ENCODE measurements around the gene SREBF1. TPM values are rescaled to one million over a fixed set of nuclear protein-coding genes. Genes with fewer than 3 reads are reported as not detected.

Gene SREBF1
- total RNA-seq, 1 donor from 2014 or later = 365 TPM

DNA sequence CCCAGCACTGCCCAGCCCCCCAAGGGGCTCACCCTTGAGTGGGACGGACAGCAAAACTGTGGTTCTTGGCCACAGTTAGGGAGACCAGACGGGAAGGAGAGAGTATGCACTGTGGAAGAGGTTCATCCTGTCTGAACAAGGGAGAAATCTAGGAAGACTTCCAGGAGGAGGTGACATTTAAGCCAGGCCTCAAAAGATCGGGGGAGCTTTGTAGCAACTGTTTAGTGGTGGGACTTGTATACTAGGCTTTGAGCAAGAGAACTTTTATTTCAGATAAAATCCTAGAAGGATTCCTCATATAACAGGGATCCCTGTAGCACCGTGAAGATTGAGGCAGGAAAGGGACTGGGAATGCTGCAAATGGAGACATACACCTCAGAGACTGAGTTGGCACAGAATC, 30.8 kb downstream of the SREBF1 start:
- Mint-ChIP-seq H3K4me1 (ENCODE audit: low read depth, unreplicated experiment) (peaks cover 11% of the 10 kb centered on the region), H3K27me3 (ENCODE audit: unreplicated experiment) (peaks cover 40% of the 10 kb centered on the region), H3K36me3 (ENCODE audit: unreplicated experiment) (peaks cover 14% of the 10 kb centered on the region), H3K9me3 (ENCODE audit: unreplicated experiment) (peaks cover 30% of the 10 kb centered on the region), H3K27ac (ENCODE audit: unreplicated experiment) (peak overlapping the region; percentile 20), H3K4me3 (ENCODE audit: unreplicated experiment) (no peak overlapping the region)
- no peak for DNase-seq
- TF ChIP-seq, protein P1, sequence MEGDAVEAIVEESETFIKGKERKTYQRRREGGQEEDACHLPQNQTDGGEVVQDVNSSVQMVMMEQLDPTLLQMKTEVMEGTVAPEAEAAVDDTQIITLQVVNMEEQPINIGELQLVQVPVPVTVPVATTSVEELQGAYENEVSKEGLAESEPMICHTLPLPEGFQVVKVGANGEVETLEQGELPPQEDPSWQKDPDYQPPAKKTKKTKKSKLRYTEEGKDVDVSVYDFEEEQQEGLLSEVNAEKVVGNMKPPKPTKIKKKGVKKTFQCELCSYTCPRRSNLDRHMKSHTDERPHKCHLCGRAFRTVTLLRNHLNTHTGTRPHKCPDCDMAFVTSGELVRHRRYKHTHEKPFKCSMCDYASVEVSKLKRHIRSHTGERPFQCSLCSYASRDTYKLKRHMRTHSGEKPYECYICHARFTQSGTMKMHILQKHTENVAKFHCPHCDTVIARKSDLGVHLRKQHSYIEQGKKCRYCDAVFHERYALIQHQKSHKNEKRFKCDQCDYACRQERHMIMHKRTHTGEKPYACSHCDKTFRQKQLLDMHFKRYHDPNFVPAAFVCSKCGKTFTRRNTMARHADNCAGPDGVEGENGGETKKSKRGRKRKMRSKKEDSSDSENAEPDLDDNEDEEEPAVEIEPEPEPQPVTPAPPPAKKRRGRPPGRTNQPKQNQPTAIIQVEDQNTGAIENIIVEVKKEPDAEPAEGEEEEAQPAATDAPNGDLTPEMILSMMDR (IDR thresholded peaks at IDR 0.05; ENCODE audit: partially characterized antibody, unreplicated experiment) = no peak

DNA sequence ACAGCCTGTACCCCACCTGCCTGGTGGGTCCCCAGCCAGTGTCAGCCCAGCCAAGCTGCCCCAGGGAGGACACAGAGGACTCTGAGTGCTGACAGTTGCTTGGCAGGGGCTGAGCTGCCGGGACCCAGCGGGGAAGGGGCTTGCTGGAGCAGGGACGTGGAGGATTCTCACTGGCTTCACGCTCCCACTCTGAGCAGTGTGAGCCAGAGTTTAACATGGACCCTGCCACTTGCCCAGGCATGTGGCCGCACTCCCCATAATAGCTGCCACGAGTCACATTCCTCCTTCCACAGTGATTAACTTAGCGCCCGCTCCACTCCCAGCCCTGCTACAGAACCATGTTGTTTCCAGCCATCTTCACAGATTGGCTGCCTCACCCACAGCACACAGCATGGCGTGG, 31.2 kb downstream of the SREBF1 start:
- Mint-ChIP-seq H3K27me3 (ENCODE audit: unreplicated experiment) (peaks cover 37% of the 10 kb centered on the region), H3K4me3 (ENCODE audit: unreplicated experiment) (no peak overlapping the region), H3K9me3 (ENCODE audit: unreplicated experiment) (peaks cover 28% of the 10 kb centered on the region), H3K4me1 (ENCODE audit: low read depth, unreplicated experiment) (peaks cover 13% of the 10 kb centered on the region), H3K27ac (ENCODE audit: unreplicated experiment) (no peak overlapping the region), H3K36me3 (ENCODE audit: unreplicated experiment) (peaks cover 14% of the 10 kb centered on the region)
- TF ChIP-seq, protein P1 (IDR thresholded peaks at IDR 0.05; ENCODE audit: partially characterized antibody, unreplicated experiment) = no peak
- no peak for DNase-seq

DNA sequence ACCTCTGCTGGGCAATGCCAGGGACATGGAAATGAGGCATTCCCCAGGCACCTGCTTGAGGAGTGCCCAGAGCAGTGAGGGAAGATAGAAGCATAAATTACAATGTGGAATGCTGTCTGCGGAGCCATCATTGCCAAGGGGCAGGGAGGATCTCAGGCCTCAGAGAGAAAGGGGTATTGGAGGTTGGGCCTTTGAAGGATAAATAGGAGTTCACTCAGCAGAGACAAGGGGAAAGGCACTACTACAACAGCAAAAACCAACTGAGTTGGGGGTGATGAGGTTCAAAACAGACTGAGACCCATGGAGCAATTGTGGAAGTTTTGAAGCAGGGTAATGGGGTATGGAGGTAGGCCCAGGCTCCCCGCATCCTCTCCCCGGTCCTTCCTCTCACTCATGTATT, 32.8 kb downstream of the SREBF1 start:
- H3K27ac Mint-ChIP-seq (ENCODE audit: unreplicated experiment) = peak overlapping the region; percentile 17
- H3K36me3 Mint-ChIP-seq (ENCODE audit: unreplicated experiment) = peaks cover 14% of the 10 kb centered on the region
- peaks cover 24% of the 10 kb centered on the region for H3K4me1 Mint-ChIP-seq (ENCODE audit: low read depth, unreplicated experiment)
- H3K27me3 Mint-ChIP-seq (ENCODE audit: unreplicated experiment) = peaks cover 39% of the 10 kb centered on the region
- TF ChIP-seq, protein P1 (IDR thresholded peaks at IDR 0.05; ENCODE audit: partially characterized antibody, unreplicated experiment) = no peak
- no peak overlapping the region for H3K4me3 Mint-ChIP-seq (ENCODE audit: unreplicated experiment)
- no peak for DNase-seq
- peaks cover 28% of the 10 kb centered on the region for H3K9me3 Mint-ChIP-seq (ENCODE audit: unreplicated experiment)

DNA sequence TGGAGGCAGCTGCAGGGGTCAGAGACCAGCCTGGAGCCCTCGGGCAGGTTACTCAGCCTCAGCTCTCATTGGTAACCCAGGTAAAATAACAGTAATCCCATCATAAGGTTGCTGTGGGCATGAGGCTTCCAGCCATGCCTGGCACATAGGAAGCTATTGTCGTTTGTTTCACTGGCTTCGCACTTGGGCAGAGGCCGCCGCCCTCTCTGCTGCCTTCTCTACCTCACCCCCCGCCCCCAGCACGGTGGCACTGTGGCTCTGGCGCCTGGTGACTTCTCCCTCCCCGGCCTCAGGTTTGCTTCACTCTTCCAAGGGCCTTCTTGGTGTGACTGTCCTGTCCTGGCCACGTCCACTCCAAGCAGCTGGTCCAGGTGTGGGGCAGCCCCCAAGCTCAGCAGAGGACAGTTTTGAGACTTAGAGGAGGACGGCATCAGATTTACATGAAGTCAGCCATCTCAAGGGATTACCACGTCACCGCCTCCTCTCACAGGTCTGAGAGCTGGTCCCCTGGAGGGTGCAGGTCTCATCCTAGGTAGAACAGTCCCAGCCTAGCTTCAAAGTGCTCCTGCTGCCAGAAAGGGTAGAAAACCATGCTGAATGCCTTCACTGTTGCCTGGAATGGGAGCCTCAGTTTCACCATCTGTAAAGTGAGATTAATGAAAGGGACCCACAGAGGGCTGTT, 34.8 kb downstream of the SREBF1 start:
- H3K27ac Mint-ChIP-seq (ENCODE audit: unreplicated experiment) = no peak overlapping the region
- TF ChIP-seq, protein P1 (IDR thresholded peaks at IDR 0.05; ENCODE audit: partially characterized antibody, unreplicated experiment) = no peak
- H3K27me3 Mint-ChIP-seq (ENCODE audit: unreplicated experiment) = peaks cover 30% of the 10 kb centered on the region
- no peak for DNase-seq
- H3K36me3 Mint-ChIP-seq (ENCODE audit: unreplicated experiment) = peaks cover 19% of the 10 kb centered on the region
- no peak overlapping the region for H3K4me3 Mint-ChIP-seq (ENCODE audit: unreplicated experiment)
- H3K4me1 Mint-ChIP-seq (ENCODE audit: low read depth, unreplicated experiment) = peaks cover 20% of the 10 kb centered on the region
- H3K9me3 Mint-ChIP-seq (ENCODE audit: unreplicated experiment) = peaks cover 23% of the 10 kb centered on the region

DNA sequence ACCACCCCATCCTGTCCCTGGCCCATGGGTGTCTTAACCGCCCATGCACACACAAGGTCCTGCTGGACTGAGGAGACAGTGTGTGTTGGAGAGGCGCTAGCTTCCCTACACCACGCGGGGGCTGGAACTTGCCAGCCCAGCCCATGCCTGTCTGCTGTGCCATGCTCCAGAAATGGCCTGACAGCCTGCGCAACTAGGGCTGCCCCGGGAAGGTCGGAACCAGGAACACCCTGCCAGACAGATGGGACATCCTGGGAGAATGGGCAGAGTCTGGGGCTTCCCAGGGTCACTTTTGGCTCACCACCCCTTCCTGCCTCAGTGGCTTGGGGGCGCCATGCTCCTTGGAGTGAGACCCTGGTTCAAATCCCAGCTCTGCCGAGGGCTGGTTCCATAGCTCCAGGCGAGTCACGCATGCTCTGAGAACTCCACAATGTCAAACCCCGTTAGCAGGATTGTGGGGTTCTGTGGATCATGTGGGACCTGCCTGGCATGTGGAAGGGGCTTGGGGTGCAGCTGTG, 36.2 kb downstream of the SREBF1 start:
- DNase-seq = no peak
- H3K27ac Mint-ChIP-seq (ENCODE audit: unreplicated experiment) = no peak overlapping the region
- TF ChIP-seq, protein P1 (IDR thresholded peaks at IDR 0.05; ENCODE audit: partially characterized antibody, unreplicated experiment) = no peak
- peaks cover 15% of the 10 kb centered on the region for H3K9me3 Mint-ChIP-seq (ENCODE audit: unreplicated experiment)
- H3K36me3 Mint-ChIP-seq (ENCODE audit: unreplicated experiment) = peaks cover 12% of the 10 kb centered on the region
- peaks cover 15% of the 10 kb centered on the region for H3K4me1 Mint-ChIP-seq (ENCODE audit: low read depth, unreplicated experiment)
- H3K27me3 Mint-ChIP-seq (ENCODE audit: unreplicated experiment) = peaks cover 21% of the 10 kb centered on the region
- peak overlapping the region; percentile 80 for H3K4me3 Mint-ChIP-seq (ENCODE audit: unreplicated experiment)

Measured in glutamatergic neuron (in vitro differentiated cells).